K562 (cell line): ENCODE measurements around the gene DHX35. TPM values are rescaled to one million over a fixed set of nuclear protein-coding genes. Genes with fewer than 3 reads are reported as not detected.

ENCODE experiments used
- CCAR2 ChIP-seq: fragments of 200-400 bp; formaldehyde crosslinking; IDR thresholded peaks from 2 replicates; pipeline ENCODE4 v1.6.1; 2017; ENCODE audit warnings: mild to moderate bottlenecking, low read depth, low read length
- CREB1 ChIP-seq, 2 experiments: sonication (generic) in 1 of 2; formaldehyde crosslinking in 1 of 2; IDR thresholded peaks; 2 replicates each; pipeline versions ENCODE4 v1.6.1 to v1.8.0; 2012 to 2022; ENCODE audit warnings: inconsistent platforms in 1 of 2, mild to moderate bottlenecking in 1 of 2, missing genetic modification reagents in 1 of 2, moderate library complexity in 1 of 2
- FOS ChIP-seq: IDR thresholded peaks from 3 replicates; pipeline ENCODE4 v1.6.1; 2011; ENCODE audit not compliant: insufficient read length; ENCODE audit errors: extremely low read depth
- HNRNPL ChIP-seq: fragments of 200-400 bp; formaldehyde crosslinking; IDR thresholded peaks from 2 replicates; pipeline ENCODE4 v1.6.1; 2017; ENCODE audit warnings: low read depth, mild to moderate bottlenecking, low read length
- KAT7 ChIP-seq: sonication (generic); formaldehyde crosslinking; IDR thresholded peaks from 2 replicates; pipeline ENCODE4 v1.8.0; 2022; ENCODE audit warnings: missing genetic modification reagents, mild to moderate bottlenecking, borderline replicate concordance
- MAFF ChIP-seq: IDR thresholded peaks from 2 replicates; pipeline ENCODE4 v1.6.1; 2012; ENCODE audit warnings: low read length, improper control_type of control experiment
- NR4A1 ChIP-seq, 2 experiments: fragments of 250-450 bp in 1 of 2; fragments of 450-650 bp in 1 of 2; sonication (Bioruptor Pico) in 1 of 2; IDR thresholded peaks; 2 replicates each; pipeline versions ENCODE4 v1.4.0 to v1.6.1; 2016 to 2020; ENCODE audit warnings: mild to moderate bottlenecking in 2 of 2, missing compliant biosample characterization in 1 of 2, missing genetic modification characterization in 1 of 2, moderate library complexity in 1 of 2
- SIN3B ChIP-seq: fragments of 450-650 bp; IDR thresholded peaks from 2 replicates; pipeline ENCODE4 v1.6.1; 2017; ENCODE audit warnings: low read depth, mild to moderate bottlenecking, moderate library complexity
- ZFX ChIP-seq: sonication (generic); formaldehyde crosslinking; IDR thresholded peaks from 2 replicates; pipeline ENCODE4 v1.8.0; 2022; ENCODE audit warnings: mild to moderate bottlenecking, missing genetic modification reagents, moderate library complexity
- polyA plus RNA-seq, 8 experiments: library from polyadenylated mRNA; depleted of rRNA in 4 of 8; stranded (reverse) in 5 of 8; unstranded in 3 of 8; fragments of >200 nt; fragmentation: Nextera tagmentation in 2 of 8; fragmentation: Illumina TruSeq in 1 of 8; extraction: Ambion mirVana in 2 of 8; extraction: Trizol in 1 of 8; gene quantifications; 2 replicates each; pipeline versions ENCODE4 v1.2.1 to v1.2.3, GENCODE V29; 2011 to 2014; ENCODE audit warnings: inconsistent platforms in 1 of 8, missing spikeins in 1 of 8
- total RNA-seq, 7 experiments: library from RNA; depleted of rRNA in 6 of 7; stranded (reverse); fragments of >200 nt in 6 of 7; fragmentation: Illumina TruSeq in 2 of 7; extraction: Trizol in 2 of 7; gene quantifications; 2 replicates each; pipeline versions ENCODE4 v1.2.1 to v1.2.3, GENCODE V29; 2011 to 2021; ENCODE audit warnings: low replicate concordance in 1 of 7
- TF ChIP-seq, protein P1 (sequence below): IDR thresholded peaks from 2 replicates; pipeline ENCODE4 v1.6.1; 2012; ENCODE audit warnings: low read depth, low read length, improper control_type of control experiment, borderline replicate concordance
- TF ChIP-seq, protein P2 (sequence below): sonication (generic); formaldehyde crosslinking; IDR thresholded peaks from 2 replicates; pipeline ENCODE4 v1.8.1; 2023; ENCODE audit warnings: mild to moderate bottlenecking, missing genetic modification reagents, moderate library complexity
- TF ChIP-seq, protein P3 (sequence below): fragments of 450-650 bp; IDR thresholded peaks from 2 replicates; pipeline ENCODE4 v1.6.1; 2017; ENCODE audit warnings: antibody characterized with exemption
- TF ChIP-seq, protein P4 (sequence below): sonication (generic); formaldehyde crosslinking; IDR thresholded peaks from 2 replicates; pipeline ENCODE4 v1.8.0; 2022; ENCODE audit warnings: mild to moderate bottlenecking, missing genetic modification reagents

Gene DHX35
- total and polyA plus RNA-seq, 9 of the 15 experiments (the other 6 are each of a cell fraction or from before 2014, with no cell fraction given): 6.5 to 25.6 (median 16.9) TPM

DNA sequence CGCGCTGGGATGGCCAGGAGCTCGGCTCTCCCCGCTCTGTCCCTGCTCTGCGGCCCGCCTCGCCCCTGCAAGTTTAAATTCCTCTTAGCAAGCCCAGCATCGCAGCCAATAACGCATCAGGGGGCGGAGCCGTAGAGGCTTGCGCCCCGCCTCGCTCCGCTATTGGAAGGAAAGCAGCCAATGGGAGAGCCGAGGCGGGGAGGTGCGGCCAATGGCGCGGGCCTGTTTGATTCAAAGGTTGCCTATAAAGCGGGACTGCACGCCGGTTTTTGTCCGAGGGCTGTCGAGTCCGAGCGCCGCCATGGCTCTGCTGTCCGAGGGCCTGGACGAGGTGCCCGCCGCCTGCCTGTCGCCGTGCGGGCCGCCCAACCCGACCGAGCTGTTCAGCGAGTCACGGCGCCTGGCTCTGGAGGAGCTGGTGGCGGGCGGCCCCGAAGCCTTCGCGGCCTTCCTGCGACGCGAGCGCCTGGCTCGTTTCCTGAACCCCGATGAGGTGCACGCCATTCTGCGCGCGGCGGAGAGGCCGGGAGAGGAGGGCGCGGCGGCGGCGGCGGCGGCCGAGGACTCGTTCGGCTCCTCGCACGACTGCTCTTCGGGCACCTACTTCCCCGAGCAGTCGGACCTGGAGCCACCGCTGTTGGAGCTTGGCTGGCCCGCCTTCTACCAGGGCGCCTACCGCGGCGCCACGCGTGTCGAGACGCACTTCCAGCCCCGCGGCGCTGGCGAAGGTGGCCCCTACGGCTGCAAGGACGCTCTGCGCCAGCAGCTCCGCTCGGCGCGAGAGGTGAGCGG, 35.8 kb upstream of the DHX35 start, which contains the start of gene FAM83D (continued):
- TF ChIP-seq, protein P1, sequence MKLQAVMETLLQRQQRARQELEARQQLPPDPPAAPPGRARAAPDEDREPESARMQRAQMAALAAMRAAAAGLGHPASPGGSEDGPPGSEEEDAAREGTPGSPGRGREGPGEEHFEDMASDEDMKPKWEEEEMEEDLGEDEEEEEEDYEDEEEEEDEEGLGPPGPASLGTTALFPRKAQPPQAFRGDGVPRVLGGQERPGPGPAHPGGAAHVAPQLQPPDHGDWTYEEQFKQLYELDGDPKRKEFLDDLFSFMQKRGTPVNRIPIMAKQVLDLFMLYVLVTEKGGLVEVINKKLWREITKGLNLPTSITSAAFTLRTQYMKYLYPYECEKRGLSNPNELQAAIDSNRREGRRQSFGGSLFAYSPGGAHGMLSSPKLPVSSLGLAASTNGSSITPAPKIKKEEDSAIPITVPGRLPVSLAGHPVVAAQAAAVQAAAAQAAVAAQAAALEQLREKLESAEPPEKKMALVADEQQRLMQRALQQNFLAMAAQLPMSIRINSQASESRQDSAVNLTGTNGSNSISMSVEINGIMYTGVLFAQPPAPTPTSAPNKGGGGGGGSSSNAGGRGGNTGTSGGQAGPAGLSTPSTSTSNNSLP: peak; percentile 41; the same call in 1 of the 2 replicates
- TF ChIP-seq FOS (peak; percentile 96), CREB1 (IDR thresholded peaks at IDR 0.05) (peak; percentile 45), CREB1 (CRISPR knock-in tag; IDR thresholded peaks at IDR 0.05) (0 out of 2 replicates have a peak, but pooled peaks have one; percentile 6), ZFX (CRISPR knock-in tag) (peak; percentile 95), MAFF (no peak), HNRNPL (peak; percentile 86), NR4A1 (CRISPR knock-in tag; IDR thresholded peaks at IDR 0.05) (peak; percentile 32; the same call in 1 of the 2 replicates), NR4A1 (tag; IDR thresholded peaks at IDR 0.05) (no peak), KAT7 (CRISPR knock-in tag) (peak; percentile 90; the same call in 1 of the 2 replicates), SIN3B (peak; percentile 59), CCAR2 (no peak)
- TF ChIP-seq, protein P2, sequence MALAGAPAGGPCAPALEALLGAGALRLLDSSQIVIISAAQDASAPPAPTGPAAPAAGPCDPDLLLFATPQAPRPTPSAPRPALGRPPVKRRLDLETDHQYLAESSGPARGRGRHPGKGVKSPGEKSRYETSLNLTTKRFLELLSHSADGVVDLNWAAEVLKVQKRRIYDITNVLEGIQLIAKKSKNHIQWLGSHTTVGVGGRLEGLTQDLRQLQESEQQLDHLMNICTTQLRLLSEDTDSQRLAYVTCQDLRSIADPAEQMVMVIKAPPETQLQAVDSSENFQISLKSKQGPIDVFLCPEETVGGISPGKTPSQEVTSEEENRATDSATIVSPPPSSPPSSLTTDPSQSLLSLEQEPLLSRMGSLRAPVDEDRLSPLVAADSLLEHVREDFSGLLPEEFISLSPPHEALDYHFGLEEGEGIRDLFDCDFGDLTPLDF (CRISPR knock-in tag): peak; percentile 86
- TF ChIP-seq, protein P3, sequence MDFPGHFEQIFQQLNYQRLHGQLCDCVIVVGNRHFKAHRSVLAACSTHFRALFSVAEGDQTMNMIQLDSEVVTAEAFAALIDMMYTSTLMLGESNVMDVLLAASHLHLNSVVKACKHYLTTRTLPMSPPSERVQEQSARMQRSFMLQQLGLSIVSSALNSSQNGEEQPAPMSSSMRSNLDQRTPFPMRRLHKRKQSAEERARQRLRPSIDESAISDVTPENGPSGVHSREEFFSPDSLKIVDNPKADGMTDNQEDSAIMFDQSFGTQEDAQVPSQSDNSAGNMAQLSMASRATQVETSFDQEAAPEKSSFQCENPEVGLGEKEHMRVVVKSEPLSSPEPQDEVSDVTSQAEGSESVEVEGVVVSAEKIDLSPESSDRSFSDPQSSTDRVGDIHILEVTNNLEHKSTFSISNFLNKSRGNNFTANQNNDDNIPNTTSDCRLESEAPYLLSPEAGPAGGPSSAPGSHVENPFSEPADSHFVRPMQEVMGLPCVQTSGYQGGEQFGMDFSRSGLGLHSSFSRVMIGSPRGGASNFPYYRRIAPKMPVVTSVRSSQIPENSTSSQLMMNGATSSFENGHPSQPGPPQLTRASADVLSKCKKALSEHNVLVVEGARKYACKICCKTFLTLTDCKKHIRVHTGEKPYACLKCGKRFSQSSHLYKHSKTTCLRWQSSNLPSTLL: no peak
- TF ChIP-seq, protein P4, sequence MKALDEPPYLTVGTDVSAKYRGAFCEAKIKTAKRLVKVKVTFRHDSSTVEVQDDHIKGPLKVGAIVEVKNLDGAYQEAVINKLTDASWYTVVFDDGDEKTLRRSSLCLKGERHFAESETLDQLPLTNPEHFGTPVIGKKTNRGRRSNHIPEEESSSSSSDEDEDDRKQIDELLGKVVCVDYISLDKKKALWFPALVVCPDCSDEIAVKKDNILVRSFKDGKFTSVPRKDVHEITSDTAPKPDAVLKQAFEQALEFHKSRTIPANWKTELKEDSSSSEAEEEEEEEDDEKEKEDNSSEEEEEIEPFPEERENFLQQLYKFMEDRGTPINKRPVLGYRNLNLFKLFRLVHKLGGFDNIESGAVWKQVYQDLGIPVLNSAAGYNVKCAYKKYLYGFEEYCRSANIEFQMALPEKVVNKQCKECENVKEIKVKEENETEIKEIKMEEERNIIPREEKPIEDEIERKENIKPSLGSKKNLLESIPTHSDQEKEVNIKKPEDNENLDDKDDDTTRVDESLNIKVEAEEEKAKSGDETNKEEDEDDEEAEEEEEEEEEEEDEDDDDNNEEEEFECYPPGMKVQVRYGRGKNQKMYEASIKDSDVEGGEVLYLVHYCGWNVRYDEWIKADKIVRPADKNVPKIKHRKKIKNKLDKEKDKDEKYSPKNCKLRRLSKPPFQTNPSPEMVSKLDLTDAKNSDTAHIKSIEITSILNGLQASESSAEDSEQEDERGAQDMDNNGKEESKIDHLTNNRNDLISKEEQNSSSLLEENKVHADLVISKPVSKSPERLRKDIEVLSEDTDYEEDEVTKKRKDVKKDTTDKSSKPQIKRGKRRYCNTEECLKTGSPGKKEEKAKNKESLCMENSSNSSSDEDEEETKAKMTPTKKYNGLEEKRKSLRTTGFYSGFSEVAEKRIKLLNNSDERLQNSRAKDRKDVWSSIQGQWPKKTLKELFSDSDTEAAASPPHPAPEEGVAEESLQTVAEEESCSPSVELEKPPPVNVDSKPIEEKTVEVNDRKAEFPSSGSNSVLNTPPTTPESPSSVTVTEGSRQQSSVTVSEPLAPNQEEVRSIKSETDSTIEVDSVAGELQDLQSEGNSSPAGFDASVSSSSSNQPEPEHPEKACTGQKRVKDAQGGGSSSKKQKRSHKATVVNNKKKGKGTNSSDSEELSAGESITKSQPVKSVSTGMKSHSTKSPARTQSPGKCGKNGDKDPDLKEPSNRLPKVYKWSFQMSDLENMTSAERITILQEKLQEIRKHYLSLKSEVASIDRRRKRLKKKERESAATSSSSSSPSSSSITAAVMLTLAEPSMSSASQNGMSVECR (CRISPR knock-in tag): peak; percentile 96
